GM19351 (cell line): Measurements from ENCODE around the gene TCHH.
"Not testable (repeated sequence)": the region's sequence is repeated elsewhere in the genome, so short reads cannot be mapped to it uniquely, and the experiment has no call there.

ENCODE experiments used
- ATAC-seq: cut with Tn5 transposase; IDR thresholded peaks from one replicate; pipeline ENCODE4 v1.9.1; 2021; ENCODE audit warnings: mild to moderate bottlenecking, moderate library complexity; ENCODE audit not compliant: unreplicated experiment

Gene TCHH, protein sequence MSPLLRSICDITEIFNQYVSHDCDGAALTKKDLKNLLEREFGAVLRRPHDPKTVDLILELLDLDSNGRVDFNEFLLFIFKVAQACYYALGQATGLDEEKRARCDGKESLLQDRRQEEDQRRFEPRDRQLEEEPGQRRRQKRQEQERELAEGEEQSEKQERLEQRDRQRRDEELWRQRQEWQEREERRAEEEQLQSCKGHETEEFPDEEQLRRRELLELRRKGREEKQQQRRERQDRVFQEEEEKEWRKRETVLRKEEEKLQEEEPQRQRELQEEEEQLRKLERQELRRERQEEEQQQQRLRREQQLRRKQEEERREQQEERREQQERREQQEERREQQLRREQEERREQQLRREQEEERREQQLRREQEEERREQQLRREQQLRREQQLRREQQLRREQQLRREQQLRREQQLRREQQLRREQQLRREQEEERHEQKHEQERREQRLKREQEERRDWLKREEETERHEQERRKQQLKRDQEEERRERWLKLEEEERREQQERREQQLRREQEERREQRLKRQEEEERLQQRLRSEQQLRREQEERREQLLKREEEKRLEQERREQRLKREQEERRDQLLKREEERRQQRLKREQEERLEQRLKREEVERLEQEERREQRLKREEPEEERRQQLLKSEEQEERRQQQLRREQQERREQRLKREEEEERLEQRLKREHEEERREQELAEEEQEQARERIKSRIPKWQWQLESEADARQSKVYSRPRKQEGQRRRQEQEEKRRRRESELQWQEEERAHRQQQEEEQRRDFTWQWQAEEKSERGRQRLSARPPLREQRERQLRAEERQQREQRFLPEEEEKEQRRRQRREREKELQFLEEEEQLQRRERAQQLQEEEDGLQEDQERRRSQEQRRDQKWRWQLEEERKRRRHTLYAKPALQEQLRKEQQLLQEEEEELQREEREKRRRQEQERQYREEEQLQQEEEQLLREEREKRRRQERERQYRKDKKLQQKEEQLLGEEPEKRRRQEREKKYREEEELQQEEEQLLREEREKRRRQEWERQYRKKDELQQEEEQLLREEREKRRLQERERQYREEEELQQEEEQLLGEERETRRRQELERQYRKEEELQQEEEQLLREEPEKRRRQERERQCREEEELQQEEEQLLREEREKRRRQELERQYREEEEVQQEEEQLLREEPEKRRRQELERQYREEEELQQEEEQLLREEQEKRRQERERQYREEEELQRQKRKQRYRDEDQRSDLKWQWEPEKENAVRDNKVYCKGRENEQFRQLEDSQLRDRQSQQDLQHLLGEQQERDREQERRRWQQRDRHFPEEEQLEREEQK (N-terminal part only)

DNA sequence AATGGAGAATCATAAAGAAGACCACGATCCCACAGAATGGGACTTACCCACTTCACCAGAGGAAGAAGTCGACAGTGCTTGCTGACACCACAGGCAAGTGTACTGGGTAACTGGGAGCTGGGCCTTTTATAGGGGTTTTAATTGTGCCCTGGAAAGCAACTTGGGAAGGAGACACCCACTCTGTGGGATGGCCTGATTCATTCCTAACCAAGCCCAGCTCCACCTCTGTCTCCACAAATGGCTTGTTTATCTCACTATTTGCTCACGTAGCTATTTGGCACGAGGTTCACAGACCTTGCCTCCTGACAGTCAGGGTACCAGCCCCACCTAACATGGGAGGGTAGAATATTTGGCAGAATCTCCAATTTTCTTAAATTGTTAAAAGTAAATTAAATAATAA lies at the start of gene TCHH:
TSS of gene TCHH (minus strand) at position 101 of the 400 bp plus-strand sequence. CDS start 1,364 bp downstream, outside the sequence.
- ATAC-seq, result no peak

DNA sequence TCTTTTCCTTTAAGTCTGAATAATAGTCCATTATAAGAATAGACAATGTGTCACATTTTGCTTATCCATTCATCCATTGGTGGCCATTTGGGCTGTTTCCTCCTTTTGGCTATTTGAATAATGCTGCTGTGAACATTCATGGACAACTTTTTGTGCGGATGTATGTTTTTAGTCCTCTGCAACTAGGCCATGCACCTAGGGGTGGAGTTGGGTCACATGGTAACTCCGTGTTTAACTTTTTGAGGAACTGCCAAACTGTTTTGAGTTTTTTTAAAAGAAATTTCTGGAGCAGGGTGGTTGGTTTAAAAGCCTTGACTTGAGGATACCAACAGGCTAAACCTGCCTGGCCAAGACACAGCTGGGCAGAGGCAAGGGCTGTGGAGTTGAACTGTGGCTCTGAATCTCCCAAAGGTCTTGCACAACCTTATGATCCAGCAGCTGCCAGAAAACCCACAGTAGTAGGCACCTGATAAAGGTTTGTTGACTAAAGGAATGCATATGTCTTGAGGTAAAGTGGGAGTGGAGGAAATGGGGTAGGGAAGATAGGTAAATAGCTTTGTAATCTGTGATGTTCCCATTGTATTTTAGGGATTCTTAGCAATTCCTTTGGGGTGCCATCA lies 49.4 kb upstream of the TCHH start:
- ATAC-seq, result no peak

DNA sequence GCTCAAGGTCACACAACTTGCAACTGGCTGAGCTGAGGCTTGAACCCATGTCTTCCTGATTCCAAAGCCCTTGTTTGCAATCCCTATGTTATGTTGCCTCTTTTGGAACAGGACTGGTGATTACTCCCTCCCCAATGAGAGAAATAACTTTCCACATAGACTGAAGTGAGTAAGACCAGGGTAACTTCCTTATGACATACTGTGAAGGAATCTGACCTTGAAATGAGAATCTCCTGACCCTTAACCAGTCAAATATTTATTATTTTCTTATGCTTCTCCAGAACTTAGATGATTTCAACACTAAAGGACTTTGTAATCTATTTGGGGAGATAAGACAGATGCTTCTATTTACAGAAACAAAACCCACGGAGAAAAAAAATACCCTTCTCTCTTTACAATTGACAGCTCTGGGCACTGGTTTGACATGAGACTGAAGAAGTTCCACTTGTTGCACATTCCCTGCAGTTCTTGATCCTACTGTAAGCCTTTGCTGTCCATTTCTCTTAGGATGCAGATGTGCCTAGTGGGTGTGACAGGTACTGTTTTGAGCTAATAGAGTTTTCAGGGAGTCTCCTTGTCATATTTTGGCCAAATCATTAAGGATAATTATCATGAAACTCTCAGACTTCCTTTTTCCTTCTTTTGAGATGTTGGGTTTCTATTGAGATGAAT lies 47.7 kb upstream of the TCHH start:
- ATAC-seq, result no peak

DNA sequence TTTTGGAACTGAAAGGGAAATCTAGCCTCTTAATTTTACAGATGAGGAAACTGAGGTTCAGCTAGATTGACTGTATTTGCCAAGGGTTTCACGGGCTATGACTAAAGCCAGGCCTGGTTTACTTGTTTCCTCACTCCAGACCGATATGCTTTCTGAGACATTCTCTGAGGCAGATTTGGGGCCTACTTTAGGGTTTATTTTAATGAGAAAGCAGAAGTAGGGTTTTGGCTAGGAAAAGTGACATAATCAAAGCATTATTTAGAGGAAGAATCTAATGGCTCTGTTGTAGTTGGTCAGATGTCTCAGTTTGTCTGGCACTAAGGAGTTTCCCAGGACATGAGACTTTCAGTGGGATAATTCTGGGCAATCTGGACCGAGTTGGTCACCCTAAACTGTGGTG lies 45.3 kb upstream of the TCHH start:
- no peak for ATAC-seq

DNA sequence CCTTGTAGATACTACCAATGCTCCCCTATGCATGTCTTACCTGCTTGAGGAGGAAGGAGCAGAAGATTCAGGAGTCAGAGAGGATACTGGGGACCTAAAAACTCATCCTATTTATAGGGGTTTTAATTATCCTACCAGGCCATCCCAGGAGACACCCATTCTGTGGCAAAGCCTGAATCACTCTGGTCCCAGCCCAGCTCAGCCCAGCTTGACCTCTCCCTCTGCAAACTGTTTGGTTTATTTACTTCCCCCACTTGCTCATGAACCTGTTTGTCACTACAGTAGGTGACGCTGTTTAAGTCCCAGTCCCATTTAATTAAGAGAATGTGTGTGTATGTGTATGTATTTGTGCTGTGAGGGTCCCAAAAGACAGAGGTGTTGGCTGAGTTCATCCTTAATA lies 43.9 kb upstream of the TCHH start, which contains the start of gene RPTN:
TSS of gene RPTN (minus strand) at position 85 of the 400 bp plus-strand sequence. CDS start 1,339 bp downstream, outside the sequence.
- no peak for ATAC-seq

DNA sequence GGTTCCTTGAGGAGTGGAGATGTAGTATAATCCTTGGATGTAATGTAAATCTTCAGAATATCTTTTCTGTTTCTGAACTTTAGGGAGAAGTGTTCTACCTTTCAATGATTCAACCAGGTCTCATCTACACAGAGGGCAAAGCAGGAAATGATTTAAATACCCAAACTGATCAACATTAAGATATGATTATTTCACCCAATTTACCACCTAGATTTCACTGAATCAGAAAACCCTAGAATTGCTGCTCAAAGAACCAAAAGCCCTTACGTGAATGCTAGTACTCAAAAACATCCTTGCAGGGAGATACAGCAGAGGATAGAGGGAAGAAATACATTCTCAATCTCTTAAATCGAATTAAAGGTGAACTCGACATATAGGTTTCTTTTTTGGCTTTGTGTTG lies 38.8 kb upstream of the TCHH start:
- no peak for ATAC-seq

DNA sequence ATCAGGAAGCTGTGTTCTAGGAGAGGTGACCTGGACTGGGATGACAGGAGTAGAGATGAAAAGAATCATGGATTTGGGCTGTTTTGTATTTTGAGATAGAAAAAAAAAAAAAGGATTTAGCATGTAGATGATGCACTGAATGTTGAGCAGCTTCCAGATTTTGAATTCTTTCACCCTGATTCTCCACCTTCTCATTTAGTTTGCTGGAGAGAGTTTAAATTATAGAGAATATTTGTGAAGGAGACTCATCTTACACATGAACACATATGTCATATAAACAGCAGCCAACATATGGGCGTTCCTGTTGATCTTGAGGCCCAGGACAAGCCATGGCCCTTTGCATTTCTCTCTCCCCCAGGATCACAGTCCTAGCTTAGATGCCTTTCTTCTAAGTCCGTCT lies 36.4 kb upstream of the TCHH start:
- no peak for ATAC-seq

DNA sequence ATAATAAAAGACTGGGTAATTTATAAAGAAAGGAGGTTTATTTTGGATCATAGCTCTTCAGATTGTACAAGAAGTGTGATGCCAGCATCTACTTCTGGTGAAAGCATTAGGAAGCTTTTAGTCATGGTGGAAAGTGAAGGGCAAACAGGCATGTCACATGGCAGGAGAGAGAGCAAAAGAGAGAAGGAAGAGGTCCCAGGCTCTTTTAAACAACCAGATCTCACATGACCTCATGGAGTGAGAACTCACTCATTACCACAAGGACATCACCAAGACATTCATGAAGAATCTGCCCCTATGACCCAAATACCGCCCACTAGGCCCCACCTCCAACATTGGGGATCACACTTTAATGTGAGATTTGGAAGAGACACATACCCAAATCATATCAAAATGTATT lies 33.7 kb upstream of the TCHH start:
- ATAC-seq, result no peak

DNA sequence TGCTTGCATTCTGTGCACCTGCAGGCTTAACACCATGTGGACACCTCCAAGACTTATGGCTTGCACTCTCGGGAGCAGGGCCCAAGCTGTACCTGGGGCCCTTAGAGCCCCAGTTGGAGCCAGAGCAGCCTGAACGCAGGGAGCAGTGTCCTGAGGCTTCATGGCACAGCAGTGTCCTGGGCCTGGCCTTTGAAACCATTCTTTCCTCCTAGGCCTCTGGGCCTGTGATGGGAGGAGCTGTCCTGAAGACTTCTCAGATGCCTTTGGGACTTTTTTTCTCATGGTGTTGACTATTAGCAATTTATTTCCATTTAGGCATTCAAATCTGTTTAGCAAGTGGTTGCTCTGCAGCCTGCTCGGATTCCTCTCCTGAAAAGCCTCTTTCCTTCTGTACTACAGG lies 32.8 kb upstream of the TCHH start:
- no peak for ATAC-seq

DNA sequence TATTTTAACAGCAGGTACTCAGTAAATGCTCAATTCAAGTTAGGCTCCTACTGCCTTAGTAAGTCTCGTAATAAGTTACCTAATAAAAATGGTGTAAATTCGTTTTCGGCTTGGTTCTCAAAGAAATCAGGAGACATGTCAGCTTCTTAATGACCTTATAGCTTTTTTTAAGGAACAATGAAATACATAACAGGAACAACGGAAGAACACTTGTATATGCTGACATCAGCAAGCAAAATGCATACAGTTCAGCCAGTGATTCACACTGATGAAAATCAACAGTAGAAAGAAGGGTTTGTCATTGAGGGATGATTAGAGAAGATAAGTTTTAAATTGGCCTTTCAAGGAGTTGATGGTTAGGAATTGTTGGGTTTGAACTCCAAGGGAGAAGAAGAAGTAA lies 30.5 kb upstream of the TCHH start:
- ATAC-seq, result no peak

DNA sequence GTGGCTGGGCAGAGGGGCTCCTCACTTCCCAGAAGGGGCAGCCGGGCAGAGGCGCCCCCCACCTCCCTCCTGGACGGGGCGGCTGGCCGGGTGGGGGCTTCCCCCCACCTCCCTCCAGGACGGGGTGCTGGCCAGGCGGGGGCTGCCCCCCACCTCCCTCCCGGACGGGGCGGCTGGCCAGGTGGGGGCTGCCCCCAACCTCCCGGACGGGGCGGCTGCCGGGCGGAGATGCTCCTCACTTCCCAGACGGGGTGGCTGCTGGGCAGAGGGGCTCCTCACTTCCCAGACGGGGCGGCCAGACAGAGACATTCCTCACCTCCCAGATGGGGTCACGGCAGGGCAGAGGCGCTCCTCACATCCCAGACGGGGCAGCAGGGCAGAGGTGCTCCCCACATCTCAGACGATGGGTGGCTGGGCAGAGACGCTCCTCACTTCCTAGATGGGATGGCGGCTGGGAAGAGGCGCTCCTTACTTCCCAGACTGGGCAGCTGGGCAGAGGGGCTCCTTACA lies 29.5 kb upstream of the TCHH start:
- ATAC-seq, result not testable (repeated sequence)

DNA sequence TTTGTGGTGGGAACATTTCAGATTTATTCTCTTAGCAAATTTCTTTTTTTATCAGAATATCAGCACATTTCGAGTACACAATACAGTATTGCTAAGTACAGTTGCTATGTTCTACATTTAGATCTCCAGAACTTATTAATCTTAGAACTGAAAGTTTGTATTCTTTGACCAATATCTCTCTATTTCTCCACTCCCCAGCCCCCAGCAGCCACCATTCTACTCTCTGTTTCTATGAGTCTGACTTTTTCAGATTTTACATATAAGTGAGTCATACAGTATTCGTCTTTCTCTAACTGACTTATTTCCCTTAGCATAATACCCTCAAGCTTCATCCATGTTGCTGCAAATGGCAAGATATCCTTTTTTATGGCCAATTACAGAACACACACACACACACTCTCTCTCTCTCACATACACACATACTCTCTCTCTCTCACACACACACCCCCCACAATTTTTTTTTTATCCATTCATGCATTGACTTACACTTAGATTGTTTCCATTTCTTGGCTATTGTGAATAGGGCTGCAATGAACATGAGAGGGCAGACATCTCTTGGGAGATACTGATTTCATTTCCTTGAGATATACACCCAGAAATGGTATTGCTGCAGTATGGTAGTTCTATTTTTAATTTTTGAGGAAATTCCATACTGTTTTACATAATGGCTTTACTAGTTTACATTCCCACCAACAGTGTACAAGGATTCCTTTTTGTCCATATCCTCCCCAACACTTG lies 28.1 kb upstream of the TCHH start:
- peak; percentile 77 for ATAC-seq

DNA sequence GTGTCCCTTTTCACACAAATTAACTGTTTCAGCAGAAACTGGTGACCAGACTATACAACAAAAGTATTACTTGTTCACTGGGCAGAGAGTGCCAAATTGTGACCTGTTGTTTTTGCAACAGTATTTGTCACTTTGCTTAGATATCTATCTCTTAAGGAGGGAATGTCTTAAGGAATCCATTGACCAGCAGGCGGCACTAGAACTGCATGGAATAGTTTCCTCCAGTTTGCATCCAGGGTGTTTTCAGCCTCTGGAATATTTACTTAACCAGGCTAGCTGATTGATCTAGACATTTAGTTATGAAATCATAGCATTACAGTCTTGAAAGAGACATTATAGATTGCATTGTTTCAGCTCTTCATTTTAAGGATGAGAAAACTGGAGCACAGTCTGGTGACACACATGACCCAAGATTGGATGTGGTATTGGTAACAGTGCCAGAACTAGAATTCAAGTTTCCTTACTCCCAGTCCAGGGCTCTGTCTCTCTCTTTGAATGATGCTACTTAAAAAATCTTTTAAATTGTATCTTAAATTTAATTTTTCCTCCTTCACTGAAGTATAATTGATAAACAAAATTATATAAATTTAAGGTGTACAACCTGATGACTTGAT lies 26.8 kb upstream of the TCHH start:
- ATAC-seq, result no peak

DNA sequence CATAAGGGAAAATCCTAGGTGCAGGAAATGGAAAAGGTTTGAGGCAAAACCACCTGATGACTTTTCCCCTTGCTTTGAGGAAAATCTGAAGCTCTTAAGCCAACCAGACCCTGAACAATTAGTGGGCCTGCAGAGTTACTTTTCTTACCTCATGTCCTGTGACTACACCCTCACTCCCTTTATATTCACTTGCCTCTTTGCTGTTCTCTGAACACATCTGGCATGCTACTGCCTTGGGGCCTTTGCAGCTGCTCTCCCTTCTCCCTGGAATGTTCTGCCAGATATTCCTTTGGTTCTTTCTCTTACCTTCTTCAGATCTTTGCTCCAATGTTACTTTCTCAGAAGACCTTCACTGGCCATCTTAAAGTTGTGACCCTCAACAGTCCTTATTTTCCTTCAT lies 22.0 kb upstream of the TCHH start:
- no peak for ATAC-seq

DNA sequence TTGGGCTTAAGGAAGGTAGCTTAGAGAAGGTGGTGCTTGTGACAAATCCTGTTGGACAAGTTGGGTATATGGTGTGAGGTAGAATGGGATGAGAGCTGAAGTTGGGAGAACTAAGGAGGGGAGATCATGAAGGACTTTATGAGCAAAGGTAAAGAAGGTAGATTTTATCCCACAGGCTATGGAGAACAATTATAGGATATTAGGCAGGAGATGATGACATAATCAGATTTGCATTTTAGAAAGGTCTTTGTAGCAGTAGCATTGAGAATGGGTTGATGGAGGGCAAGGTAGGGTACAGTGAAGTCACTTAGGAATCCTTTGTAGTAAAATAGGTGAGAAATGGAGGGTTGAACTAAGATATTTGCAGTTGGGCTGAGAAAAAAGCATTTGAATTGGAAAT lies 14.9 kb upstream of the TCHH start:
- ATAC-seq, result no peak

DNA sequence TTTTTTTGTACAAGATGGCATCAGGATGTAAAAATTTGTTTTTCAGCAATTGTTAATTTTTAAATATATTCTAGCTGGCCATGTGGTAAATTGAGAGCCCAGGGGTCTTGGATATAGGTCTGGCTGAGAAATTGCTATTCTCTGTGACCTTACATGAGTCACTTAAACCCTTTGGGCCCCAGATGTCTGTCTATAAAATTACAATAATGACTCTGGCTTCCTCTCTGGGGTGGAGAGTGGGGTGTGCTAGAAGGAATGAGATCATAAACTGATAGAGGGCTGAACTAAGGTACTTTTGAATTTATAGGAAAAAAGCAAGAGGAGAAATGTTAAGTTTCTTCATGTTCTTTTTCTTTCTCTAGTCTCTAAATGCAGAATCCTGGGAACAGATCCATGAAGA lies 12.4 kb upstream of the TCHH start:
- ATAC-seq, result no peak

DNA sequence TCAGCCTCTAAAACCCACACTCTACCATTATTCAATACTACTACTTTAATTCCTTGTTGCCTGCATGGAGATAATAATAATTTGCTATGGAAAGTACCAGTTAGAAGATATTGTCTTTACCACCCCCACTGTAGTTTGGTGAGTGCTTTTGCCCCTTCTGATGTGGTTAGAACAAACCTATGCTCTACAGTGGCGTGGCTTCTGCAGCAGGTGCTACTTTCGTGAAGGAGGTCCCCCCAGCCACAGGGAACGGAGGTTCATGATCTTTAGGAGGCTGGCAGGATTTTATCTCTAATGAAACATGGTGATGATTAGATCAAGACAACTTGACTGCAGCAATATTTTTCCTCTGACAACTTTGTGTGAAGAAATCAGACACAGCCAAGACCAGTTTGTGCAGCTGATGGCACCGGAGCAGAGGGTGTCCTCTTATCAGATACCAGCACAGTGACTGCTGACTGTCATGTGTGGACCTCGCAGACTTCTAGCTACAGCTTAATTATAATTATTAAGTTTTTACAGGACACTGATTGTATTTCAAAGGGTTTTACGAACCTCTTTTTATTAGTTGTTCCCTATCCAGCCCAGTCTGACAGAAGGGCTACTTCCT lies 10.7 kb upstream of the TCHH start:
- no peak for ATAC-seq

DNA sequence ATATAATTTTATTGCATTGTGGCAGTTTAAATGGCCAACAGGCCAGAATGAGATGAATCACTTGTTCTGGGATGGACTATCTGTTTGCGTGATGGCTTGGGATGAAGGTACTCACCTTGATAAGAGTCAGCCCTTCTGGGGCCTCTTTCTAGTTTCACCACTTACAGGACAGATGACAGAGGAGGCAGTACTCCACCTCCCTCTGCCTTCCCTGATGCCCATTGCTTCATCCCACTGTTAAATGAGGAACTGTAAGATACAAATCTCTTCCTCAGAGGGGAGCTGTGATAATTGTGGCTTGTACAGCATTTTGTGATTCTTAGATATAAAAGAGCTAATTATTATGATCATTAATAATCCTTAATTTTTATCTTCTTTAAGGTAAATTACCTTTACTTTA lies 3.7 kb upstream of the TCHH start:
- ATAC-seq, result no peak
